Tibial nerve (tissue), 4 donors: ENCODE data around the gene FGGY.

Experiments
- CTCF ChIP-seq, 5 experiments: fragments of 200-600 bp in 3 of 5; fragments of 450-650 bp in 2 of 5; sonication (generic) in 3 of 5; IDR thresholded peaks; one replicate each; pipeline ENCODE4 v1.5.1; 2016 to 2019; ENCODE audit warnings: antibody characterized with exemption in 5 of 5, mild to moderate bottlenecking in 3 of 5, moderate library complexity in 2 of 5
- EP300 ChIP-seq, 2 donors: sonication (generic); formaldehyde crosslinking; IDR thresholded peaks; one replicate each; pipeline ENCODE4 v1.6.1; 2017; ENCODE audit warnings: antibody characterized with exemption in 2 of 2, mild to moderate bottlenecking in 1 of 2
- POLR2A ChIP-seq, 2 donors: fragments of 450-650 bp; IDR thresholded peaks; one replicate each; pipeline ENCODE4 v1.6.1; 2017; ENCODE audit warnings: antibody characterized with exemption in 2 of 2, mild to moderate bottlenecking in 2 of 2, moderate library complexity in 2 of 2

- TF ChIP-seq CTCF (IDR thresholded peaks at IDR 0.05) = no peak
- no peak for TF ChIP-seq EP300 (IDR thresholded peaks at IDR 0.05)
- TF ChIP-seq POLR2A (IDR thresholded peaks at IDR 0.05) = no peak
These were observed 454.1 kb downstream of the FGGY start for GRCh38 chr1:59751004-59751395.
